HT-29 (cell line): ENCODE measurements around the gene IFI44. TPM values are rescaled to one million over a fixed set of nuclear protein-coding genes. Genes with fewer than 3 reads are reported as not detected.

Experiments
- DNase-seq: peaks from one replicate; pipeline ENCODE4 v3.0.0-alpha.2; 2015; ENCODE audit warnings: low spot score
- total RNA-seq: library from RNA; depleted of rRNA; stranded (reverse); fragments of >200 nt; shearing (Covaris generic); gene quantifications from 2 replicates; pipeline ENCODE4 v1.2.3, GENCODE V29; 2014; rRNA removed

Gene IFI44, protein sequence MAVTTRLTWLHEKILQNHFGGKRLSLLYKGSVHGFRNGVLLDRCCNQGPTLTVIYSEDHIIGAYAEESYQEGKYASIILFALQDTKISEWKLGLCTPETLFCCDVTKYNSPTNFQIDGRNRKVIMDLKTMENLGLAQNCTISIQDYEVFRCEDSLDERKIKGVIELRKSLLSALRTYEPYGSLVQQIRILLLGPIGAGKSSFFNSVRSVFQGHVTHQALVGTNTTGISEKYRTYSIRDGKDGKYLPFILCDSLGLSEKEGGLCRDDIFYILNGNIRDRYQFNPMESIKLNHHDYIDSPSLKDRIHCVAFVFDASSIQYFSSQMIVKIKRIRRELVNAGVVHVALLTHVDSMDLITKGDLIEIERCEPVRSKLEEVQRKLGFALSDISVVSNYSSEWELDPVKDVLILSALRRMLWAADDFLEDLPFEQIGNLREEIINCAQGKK
- total RNA-seq = 12.2 and 24.6 TPM in 2 replicates

DNA sequence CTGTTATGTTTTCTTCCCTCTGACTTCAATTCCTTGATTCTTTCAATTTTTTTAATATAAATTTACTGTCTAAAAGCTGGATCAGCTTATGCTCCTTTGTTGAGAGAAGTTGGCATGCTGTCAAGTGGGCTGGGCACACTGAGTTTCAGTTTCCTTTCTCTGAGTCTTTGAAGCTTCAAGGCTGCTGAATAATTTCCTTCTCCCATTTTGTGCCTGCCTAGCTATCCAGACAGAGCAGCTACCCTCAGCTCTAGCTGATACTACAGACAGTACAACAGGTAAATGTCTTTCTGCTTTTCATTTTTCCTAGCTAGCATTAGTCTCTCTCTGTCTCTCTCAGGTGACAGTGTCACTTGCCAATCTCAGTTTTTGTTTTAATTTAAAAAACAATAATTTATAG lies at the start of gene IFI44:
TSS of gene IFI44 (plus strand) at position 204 of the 400 bp plus-strand sequence. CDS start 365 bp downstream, outside the sequence.
- DNase-seq = peak; percentile 78

DNA sequence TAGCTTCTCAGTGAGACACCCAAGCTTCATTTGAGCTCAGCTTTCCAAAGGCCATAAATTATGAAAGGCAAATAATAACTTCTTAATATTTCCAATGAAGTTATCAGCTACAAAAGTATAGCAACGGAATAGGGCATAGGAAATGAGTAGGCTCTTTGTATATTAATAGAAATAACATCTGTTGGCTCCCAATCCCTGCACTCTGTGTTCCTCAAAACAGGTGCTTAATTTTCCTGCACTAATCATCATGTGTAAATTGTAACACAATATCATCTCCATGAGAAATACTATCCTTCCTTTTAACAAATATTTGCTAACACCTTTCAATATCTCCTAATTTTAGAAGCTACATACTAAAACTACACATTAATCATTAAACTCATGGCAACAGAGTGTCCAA lies 48.6 kb upstream of the IFI44 start:
- no peak for DNase-seq

DNA sequence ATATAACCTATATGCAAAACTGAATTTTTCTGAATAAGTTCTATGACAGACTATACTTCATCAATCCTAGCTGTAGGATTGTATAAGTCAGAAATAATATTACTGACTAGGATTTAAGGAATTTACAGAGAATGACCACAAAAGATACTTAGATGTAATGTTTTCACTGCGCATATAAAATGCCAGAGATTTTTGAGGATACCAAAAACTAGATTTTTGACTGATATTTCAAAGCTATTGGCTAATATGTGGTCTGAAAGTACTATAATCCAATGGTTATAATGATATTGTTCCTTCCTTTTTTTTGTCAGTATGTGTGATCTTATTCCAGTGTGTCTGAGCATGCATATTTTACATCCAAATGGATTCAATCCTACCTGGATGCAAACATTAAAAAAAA lies 46.4 kb upstream of the IFI44 start:
- no peak for DNase-seq

DNA sequence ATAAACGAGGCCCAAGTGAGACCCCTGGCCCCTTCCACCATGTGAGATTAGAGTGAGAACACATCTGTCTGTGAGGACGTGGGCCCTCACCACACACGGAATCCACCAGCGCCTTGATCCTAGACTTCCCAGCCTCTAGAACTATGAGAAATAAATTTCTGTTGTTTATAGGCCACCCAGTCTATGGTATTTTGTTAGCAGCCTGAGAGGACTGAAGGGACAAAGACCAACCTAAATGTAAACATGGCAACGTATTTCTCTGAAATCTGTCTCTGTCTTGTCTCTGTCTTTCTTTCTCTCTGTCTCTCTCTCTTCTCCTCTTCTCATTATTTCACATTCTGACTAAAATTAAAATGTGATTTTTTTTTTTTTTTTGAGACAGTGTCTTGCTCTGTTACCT lies 45.0 kb upstream of the IFI44 start:
- DNase-seq = no peak

DNA sequence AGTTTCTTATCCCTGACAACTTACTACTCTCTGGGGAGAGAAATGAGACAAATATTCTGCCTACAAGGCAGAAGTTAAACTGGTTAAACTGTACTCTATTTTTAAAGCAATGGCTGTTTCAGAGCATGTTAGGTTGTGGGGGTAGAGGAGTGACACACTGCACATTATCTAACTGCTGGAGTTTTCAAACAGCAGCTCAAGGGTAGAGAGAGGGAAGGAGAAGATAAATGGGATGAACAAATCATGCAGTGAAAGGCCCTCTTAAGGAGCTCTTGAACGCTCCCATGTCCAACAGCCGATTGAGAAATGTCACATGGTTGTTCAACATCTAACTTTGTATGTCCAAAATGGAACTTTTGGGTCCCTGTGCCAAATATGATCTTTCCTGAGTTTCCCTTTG lies 43.4 kb upstream of the IFI44 start:
- no peak for DNase-seq

DNA sequence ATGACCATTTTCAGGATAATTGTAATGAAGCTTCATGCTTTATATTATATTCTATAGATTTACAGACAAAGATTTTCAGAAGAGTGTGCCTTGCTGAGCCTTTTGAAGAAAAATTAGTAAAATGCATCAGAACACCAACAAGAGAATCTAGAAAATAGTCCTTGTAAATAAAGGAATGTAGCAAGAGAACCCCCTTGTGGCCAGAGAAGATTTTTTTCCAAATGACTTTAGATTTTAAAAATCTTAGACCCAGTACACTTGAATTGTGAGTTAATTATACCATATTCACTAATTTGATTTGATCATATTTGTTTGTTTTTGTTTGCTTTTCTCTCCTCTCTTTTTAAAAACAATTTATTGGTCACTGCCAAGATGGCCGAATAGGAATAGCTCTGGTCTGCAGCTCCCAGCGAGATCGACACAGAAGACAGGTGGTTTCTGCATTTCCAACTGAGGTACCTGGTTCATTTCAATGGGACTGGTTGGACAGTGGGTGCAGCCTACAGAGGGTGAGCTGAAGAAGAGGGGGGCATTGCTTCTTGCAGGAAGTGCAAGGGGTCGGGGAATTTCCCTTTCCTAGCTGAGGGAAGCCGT lies 42.2 kb upstream of the IFI44 start:
- DNase-seq = peak; percentile 43

DNA sequence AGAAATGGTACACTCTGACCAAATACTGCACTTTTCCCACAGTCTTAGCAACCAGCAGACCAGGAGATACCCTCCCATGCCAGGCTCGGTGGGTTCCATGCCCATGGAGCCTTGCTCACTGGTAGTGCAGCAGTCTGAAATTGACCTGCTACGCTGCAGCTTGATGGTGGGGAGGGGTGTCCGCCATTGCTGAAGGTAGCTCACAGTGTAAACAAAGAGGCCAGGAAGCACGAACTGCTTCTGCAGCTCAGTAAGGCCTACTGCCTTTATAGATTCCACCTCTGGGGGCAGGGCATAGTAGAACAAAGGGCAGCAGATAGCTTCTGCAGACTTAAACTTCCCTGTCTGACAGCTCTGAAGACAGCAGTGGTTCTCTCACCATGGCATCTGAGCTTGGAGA lies 41.7 kb upstream of the IFI44 start:
- DNase-seq = no peak

DNA sequence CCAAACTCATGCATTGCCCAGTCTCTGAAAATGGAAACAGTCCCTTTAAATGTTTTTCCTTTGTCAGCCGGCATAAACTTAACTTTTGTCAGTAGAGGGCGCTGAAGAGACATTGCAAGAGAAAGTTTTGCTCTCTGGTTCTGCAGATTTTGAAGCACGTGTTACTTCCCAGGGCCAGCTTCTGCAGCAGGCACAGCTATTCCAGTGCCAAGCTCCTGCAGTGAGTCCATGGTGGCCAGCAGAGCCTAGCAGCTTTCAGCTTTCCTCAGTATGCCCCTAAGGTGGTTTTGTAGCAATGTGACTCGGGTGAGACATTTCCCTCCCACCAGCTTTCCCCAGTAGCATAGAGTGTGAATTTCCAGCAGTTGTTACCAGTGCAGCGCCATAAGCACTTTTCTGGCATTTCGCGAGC lies 32.0 kb upstream of the IFI44 start:
- peak; percentile 78 for DNase-seq

DNA sequence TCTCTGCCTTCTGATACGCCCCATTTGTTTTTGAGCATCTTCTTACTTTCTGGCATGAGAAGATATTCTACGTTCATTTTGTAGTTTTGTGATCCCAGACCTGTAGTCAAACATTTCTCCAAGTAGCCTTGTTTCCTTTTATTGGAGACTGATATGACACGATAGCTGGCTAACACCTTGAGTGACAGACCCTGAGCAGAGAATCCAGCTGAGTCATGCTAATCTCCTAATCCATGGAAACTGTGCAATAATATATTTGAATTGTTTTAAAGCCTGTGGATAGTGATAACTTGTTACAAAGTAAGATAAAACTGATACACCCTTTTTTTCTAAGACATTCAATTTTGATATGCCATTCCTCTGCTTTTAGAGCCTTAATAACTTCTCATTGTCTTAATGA lies 30.6 kb upstream of the IFI44 start:
- DNase-seq = no peak

DNA sequence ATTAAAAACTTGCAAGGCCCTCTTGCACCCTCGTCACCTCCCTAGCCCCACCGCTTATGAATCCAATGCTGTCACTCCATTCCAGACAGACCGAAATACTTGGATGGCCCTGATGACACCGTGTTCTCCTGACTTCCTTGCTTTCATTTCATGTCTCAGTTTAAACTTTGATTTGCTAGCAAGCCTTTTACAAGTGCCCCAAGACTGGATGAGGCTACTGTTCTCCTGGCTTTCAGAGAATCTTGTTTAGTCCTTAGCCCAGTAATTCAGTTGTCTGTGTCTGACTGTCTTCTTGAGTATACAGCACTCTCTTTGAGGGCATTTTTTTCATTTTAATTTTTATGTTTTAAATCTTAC lies 30.2 kb upstream of the IFI44 start:
- DNase-seq = no peak

DNA sequence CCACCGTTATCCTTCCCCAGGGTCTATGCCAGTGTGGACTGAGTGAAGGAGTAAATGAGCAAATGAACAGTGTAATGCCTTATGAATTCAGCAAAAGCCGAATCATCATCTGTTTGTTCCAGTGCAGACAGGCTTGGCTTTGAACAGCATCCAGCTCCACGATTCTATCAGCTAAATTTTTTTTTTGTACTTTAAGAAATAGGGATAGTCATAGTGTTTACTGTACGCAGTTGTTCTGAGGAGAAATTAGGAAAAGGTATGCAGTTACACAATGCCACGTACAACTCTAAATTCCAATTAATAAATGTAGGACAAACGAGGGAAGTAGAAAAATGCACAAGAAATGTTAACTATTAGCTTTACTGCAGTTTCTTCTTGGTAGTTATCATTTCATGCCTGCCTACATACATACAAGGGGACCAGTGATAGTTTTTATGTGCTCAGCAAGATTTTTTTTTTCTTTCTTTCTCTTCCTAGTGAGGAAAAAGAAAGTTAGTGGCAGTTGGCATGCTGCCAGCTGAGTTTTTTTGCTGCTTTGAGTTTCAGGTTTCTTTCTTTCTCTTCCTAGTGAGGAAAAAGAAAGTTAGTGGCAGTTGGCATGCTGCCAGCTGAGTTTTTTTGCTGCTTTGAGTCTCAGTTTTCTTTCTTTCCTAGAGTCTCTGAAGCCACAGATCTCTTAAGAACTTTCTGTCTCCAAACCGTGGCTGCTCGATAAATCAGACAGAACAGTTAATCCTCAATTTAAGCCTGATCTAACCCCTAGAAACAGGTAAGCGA lies 29.6 kb upstream of the IFI44 start, which contains the start of gene IFI44L:
TSS of gene IFI44L (plus strand) at position 646 of the 777 bp plus-strand sequence. CDS start 7,468 bp downstream, outside the sequence.
- peak; percentile 26 for DNase-seq

DNA sequence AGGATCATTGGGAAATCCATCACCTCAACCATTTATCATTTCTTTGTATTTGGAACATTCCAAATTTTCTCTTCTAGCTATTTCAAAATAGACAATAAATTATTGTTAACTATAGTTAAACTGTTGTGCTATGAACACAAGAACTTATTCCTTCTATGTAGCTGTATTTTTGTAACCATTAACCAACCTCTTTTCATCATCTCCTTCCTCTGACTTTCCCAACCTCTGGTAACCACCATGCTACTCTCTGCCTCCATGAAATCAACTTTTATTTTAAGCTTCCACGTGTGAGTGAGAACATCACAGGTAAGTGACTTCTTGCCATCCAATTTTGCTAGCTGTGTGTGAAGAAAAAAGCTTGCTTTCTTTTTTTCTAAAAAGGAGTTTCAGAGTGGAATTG lies 29.0 kb upstream of the IFI44 start:
- DNase-seq = no peak

DNA sequence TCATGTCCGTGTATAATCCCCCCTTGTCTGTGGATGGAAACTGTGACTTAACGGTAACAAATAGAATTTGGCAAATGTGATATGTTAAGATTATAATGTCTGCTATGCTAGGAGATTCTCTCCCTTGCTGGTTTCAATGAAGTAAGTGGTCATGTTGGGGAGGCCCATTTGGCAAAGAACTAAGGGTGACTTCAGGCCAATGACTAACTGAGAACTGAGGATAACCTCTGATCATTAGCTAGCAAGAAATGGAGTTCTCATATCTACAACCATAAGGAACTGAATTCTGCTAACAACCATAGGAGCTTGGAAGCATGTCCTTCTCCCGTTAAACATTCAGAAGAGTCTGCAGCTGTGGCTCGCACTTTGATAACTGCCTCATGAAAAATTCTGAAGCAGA lies 27.1 kb upstream of the IFI44 start:
- no peak for DNase-seq

DNA sequence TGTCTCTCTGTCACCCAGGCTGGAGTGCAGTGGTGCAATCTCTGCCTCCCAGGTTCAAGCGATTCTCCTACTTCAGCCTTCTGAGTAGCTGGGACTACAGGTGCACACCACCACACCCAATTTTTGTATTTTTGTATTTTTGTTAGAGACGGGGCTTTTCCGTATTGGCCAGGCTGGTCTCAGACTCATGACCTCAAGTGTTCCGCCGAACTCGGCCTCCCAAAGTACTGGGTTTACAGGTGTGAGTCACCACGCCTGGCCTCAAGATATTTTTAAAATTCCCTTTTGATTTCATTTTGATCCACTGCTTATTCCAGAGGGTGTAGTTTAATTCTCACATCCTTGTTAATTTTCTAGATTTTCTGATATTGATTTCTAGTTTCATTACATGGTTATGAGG lies 25.6 kb upstream of the IFI44 start:
- no peak for DNase-seq

DNA sequence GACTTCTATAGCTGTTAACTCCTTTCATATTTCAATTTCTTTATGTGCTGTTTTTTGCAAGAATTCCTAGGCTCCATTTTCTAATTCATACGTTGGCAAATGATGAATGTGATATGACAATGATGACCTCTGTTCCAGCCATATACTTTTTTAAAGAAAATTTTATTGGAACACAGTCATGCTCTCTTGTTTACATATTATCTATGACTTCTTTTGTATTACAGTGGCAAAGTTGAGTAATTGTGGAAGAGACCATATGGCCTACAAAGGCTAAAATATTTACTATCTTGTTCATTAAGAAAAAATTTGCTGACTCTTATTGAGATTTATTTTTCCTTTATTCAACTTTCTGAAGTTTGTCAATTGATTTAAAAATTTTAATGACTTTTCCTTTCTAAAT lies 22.3 kb upstream of the IFI44 start:
- DNase-seq = no peak

DNA sequence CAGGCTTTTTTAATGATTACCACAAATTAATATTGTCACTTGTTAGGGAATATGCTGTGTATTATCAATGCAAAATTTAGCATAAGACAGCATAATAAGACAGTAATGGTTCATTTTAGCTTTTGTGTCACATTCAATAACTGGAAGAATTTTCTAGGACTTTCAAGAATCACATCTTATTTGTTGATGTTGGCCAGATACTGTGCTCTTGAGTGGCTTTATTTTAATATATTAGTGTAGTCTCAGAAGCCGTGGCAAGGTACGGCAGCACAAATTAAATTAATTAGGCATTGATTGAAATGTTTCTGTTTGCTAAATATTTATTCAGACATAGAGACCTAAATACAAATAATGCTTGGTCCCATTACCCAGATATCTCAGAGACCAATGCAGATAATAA lies 19.0 kb upstream of the IFI44 start:
- no peak for DNase-seq

DNA sequence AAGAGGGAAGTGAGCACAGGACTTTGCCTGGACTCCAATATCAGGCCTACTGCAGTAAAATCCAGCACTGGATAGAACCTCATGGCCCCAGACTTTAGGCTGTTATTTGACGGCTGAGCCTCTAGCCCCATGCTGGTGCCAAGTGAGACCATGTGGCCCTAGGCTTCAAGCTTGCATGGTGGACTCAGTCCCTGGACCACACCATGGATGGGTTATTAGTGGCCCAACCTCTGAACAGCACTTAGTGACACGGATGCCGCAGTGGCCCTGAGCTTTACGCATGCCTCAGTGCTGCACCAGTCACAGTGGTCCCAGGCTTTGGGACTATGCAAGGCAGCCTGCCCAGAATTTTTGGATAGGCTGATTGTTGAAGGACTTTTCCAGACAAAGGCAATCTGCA lies 16.4 kb upstream of the IFI44 start:
- no peak for DNase-seq

DNA sequence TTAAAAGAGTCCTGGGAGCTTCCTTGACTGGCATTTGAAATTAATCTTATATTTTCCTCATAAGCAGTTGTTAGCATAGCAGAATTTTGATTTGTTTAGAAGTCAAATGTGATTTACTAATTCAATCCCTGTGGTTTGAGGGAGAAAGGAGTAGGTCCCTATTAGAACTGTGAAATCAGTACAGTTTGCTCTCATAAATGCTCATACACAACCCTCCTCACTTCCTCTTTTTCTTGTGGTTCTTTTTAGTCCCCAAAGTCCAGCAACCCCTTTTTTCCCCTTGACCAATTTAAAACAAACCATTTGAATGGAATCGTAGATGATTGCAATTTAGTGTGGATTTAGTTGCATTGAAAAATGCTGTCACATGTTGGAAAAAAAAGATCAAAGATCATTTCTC lies 9.2 kb upstream of the IFI44 start:
- no peak for DNase-seq

DNA sequence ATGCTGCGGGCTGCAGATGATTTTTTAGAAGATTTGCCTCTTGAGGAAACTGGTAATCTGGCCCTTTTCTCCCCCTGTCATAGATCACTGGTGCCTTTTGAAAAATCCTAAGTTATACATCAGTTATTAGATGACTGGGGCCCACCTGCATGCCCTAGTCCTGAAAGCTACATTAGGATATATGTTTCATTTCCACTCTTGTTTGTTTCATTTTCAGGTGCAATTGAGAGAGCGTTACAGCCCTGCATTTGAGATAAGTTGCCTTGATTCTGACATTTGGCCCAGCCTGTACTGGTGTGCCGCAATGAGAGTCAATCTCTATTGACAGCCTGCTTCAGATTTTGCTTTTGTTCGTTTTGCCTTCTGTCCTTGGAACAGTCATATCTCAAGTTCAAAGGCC lies 8.1 kb upstream of the IFI44 start:
- no peak for DNase-seq

DNA sequence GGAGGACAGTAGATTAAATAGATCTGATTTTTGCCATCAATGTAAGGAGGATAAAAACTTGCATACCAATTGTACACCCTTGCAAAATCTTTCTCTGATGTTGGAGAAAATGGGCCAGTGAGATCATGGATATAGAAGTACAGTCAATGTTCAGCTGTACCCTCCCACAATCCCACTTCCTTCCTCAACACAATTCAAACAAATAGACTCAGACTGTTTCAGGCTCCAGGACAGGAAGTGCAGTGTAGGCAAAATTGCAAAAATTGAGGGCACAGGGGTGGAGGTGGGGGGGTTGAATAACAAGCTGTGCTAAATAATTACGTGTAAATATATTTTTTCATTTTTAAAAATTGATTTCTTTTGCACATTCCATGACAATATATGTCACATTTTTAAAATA lies 3.9 kb upstream of the IFI44 start:
- no peak for DNase-seq

DNA sequence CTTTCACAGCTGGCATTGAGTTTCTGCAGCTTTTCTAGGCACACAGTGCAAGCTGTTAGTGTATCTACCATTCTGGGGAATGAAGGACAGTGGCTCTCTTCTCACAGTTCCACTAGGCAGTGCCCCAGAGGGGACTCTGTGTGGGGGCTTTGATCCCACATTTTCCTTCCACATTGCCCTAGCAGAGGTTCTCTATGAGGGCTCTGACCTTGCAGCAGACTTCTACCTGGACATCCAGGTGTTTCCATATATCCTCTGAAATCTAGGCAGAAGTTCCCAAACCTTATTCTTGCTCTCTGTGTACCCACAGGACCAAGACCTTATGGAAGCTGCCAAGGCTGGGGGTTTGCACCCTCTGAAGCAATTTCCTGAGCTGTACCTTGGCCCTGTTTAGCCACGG lies 2.4 kb upstream of the IFI44 start:
- no peak for DNase-seq

DNA sequence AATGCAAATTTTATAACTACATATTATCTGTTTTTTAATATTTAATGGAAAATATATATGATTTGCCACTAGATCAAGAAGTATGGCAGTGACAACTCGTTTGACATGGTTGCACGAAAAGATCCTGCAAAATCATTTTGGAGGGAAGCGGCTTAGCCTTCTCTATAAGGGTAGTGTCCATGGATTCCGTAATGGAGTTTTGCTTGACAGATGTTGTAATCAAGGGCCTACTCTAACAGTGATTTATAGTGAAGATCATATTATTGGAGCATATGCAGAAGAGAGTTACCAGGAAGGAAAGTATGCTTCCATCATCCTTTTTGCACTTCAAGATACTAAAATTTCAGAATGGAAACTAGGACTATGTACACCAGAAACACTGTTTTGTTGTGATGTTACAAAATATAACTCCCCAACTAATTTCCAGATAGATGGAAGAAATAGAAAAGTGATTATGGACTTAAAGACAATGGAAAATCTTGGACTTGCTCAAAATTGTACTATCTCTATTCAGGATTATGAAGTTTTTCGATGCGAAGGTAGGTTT lies 556 bp downstream of the IFI44 start:
- DNase-seq = peak; percentile 13
